AG09319 (cell line): ENCODE data around the gene LPCAT4.
"Not testable (repeated sequence)": the region's sequence is repeated elsewhere in the genome, so short reads cannot be mapped to it uniquely, and the experiment has no call there.

Experiments
- DNase-seq: peaks from one replicate; pipeline ENCODE4 v3.0.0-alpha.2; 2010; ENCODE audit warnings: low read depth; ENCODE audit errors: extremely low read depth
- TF ChIP-seq, protein P1 (sequence below): IDR thresholded peaks from 2 replicates; pipeline ENCODE4 v1.5.1; 2011; ENCODE audit warnings: low read depth, mild to moderate bottlenecking, inconsistent platforms, low read length, moderate library complexity

LPCAT4 gene

DNA sequence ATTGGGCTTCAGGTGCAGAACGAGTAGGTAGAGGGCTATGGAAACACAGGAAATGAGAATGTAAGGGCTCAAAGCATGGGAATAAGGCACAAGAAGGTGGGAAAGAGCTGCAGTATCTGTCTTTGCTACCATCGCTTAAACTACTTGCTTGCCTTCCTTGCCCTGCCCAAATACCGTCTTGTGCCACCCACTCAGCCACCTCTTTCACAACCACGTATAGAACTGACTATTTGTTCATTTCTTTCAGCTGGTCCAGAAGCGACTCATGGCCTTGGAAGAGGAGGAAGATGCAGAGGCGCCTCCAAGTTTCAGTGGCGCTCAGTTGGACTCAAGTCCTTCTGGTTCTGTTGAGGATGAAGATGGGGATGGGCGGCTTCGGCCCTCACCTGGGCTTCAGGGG is 11.8 kb downstream of the LPCAT4 start:
- TF ChIP-seq, protein P1, sequence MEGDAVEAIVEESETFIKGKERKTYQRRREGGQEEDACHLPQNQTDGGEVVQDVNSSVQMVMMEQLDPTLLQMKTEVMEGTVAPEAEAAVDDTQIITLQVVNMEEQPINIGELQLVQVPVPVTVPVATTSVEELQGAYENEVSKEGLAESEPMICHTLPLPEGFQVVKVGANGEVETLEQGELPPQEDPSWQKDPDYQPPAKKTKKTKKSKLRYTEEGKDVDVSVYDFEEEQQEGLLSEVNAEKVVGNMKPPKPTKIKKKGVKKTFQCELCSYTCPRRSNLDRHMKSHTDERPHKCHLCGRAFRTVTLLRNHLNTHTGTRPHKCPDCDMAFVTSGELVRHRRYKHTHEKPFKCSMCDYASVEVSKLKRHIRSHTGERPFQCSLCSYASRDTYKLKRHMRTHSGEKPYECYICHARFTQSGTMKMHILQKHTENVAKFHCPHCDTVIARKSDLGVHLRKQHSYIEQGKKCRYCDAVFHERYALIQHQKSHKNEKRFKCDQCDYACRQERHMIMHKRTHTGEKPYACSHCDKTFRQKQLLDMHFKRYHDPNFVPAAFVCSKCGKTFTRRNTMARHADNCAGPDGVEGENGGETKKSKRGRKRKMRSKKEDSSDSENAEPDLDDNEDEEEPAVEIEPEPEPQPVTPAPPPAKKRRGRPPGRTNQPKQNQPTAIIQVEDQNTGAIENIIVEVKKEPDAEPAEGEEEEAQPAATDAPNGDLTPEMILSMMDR, result no peak
- no peak for DNase-seq

DNA sequence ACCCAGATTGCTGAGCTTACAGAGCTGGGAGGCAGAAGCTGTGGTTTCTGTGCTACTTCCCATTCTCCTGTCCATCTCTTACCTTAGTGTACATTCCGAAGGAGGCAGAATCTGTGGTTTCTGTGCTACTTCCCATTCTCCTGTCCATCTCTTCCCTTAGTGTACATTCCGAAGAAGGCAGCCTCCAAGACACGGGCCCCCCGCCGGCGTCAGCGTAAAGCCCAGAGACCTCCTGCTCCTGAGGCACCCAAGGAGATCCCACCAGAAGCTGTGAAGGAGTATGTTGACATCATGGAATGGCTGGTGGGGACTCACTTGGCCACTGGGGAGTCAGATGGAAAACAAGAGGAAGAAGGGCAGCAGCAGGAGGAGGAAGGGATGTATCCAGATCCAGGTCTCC is 12.7 kb downstream of the LPCAT4 start:
- TF ChIP-seq, protein P1, result no peak

DNA sequence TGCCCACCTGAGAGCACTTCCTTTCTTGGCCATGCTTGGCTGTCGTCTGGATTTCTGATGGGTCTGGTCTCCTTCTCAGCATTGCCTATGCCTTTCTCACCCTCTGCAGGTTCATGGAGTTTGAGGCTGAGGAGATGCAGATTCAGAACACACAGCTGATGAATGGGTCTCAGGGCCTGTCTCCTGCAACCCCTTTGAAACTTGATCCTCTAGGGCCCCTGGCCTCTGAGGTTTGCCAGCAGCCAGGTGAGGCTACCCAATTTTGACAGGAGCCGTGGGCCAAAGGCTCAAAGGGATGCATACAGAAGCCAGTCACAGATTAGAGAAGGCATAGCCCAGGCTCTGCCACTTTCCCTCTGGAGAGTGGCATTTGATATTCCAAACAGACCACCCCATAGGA is 13.4 kb downstream of the LPCAT4 start:
- TF ChIP-seq, protein P1, result no peak
- DNase-seq, result no peak

More for the DNA sequence above, 12.7 kb downstream of the LPCAT4 start:
- no peak for DNase-seq

DNA sequence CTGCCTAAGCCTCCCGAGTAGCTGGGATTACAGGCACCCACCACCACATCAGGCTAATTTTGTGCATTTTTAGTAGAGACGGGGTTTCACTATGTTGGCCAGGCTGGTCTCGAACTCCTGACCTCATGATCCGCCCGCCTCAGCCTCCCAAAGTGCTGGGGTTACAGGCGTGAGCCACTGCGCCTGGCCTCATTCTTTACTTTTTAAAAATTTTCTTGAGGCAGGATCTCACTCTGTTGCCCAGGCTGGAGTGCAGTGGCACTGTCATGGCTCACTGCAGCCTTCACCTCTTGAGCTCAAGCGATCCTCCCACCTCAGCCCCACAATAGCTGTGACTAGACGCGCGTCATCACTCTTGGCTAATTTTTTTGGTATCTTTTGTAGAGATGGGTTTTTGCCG is 14.0 kb downstream of the LPCAT4 start:
- DNase-seq, result not testable (repeated sequence)

DNA sequence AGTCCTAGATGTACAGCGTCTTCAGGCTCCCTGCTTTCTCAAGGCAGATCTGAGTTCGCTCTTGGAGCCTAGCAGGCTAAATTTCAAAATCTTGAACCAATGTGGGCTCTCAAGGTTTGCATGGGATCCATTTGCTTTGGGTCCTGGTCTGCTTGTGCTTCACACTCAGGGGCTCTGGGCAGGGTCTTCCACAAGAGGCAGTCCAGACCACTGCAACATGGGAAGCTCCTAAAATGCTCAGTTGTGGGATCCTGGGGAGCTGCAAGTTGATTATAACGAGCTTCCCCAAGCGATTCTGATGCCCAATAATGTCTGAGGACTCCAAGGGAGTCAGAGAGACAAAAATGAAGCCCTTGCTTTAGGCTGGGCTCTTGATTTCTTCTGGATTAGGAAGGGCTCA is 17.2 kb downstream of the LPCAT4 start:
- TF ChIP-seq, protein P1, result no peak
- no peak for DNase-seq

DNA sequence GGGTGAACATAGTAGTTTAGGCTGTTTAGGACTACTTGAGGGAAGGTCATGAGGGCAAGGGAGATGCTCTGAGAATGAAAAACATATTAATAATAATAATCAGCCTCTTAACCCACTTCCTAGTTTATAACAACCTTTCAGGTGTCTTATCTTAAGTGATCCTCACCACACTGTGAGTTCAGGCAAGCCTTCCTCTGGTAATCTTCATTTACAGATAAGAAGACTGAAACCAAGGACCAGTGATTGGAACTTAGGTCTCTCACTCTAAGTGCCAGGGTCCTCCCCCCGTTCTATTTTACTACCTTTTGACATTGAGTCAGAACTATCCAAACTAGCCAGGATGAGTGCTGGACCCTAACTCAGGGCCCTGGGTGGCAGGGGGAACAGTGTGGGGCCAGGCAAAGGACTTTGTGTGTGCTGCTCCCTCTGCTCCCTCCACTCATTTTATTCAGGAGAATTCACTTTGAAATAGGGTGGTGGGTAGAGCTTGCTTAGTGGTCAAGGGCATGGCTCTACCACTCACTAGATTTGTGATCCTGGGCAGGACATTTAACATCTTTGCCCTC is 18.2 kb downstream of the LPCAT4 start:
- TF ChIP-seq, protein P1, result no peak
- no peak for DNase-seq

DNA sequence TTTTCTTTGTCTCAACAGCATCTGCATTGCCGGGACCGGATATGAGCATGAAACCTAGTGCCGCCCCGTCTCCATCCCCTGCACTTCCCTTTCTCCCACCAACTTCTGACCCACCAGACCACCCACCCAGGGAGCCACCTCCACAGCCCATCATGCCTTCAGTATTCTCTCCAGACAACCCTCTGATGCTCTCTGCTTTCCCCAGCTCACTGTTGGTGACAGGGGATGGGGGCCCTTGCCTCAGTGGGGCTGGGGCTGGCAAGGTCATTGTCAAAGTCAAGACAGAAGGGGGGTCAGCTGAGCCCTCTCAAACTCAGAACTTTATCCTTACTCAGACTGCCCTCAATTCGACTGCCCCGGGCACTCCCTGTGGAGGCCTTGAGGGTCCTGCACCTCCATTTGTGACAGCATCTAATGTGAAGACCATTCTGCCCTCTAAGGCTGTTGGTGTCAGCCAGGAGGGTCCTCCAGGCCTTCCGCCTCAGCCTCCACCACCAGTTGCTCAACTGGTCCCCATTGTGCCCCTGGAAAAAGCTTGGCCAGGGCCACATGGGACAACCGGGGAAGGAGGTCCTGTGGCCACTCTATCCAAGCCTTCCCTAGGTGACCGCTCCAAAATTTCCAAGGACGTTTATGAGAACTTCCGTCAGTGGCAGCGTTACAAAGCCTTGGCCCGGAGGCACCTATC is 18.9 kb downstream of the LPCAT4 start:
- no peak for DNase-seq
- TF ChIP-seq, protein P1, result no peak
